HG03139 (cell line): ENCODE measurements around the gene NOB1.
"Not testable (repeated sequence)": the region's sequence is repeated elsewhere in the genome, so short reads cannot be mapped to it uniquely, and the experiment has no call there.

ENCODE experiments used
- ATAC-seq: cut with Tn5 transposase; IDR thresholded peaks from one replicate; pipeline ENCODE4 v1.9.1; 2021; ENCODE audit not compliant: unreplicated experiment

NOB1 gene

GRCh38 chr16:69761983-69762813, 7.5 kb upstream of the NOB1 start, which contains the start of gene WWP2:
TSS of gene WWP2 (plus strand) at chr16:69762332. CDS start at chr16:69787011, 24,679 bp downstream.
- ATAC-seq = peak; percentile 82

- ATAC-seq = not testable (repeated sequence)
Measured at GRCh38 chr16:69757375-69757774, 2.6 kb upstream of the NOB1 start.

- no peak for ATAC-seq
Measured at GRCh38 chr16:69756705-69757104, 2.0 kb upstream of the NOB1 start.

GRCh38 chr16:69754143-69754468, 620 bp downstream of the NOB1 start:
- no peak for ATAC-seq

- no peak for ATAC-seq
Measured at GRCh38 chr16:69748694-69749345, 5.9 kb downstream of the NOB1 start.

- ATAC-seq = no peak
Measured at GRCh38 chr16:69747115-69747514, 7.6 kb downstream of the NOB1 start.

- no peak for ATAC-seq
Measured at GRCh38 chr16:69745959-69746358, 8.8 kb downstream of the NOB1 start.

- no peak for ATAC-seq
Measured at GRCh38 chr16:69745232-69745612, 9.5 kb downstream of the NOB1 start.

- ATAC-seq = no peak
Measured at GRCh38 chr16:69744363-69745231, 10.1 kb downstream of the NOB1 start.

GRCh38 chr16:69741951-69742904, 12.5 kb downstream of the NOB1 start:
- ATAC-seq = no peak

GRCh38 chr16:69741519-69741918, 13.2 kb downstream of the NOB1 start:
- ATAC-seq = no peak

GRCh38 chr16:69732101-69732500, 22.6 kb downstream of the NOB1 start:
- no peak for ATAC-seq

- not testable (repeated sequence) for ATAC-seq
Measured at GRCh38 chr16:69731280-69731679, 23.4 kb downstream of the NOB1 start.

GRCh38 chr16:69729030-69729429, 25.7 kb downstream of the NOB1 start:
- ATAC-seq = not testable (repeated sequence)

- no peak for ATAC-seq
Measured at GRCh38 chr16:69727916-69728270, 26.8 kb downstream of the NOB1 start.

GRCh38 chr16:69726313-69727060, 28.2 kb downstream of the NOB1 start, which contains the start of gene NQO1:
TSS of gene NQO1 (minus strand) at chr16:69726560. CDS start at chr16:69726439, 121 bp downstream.
- ATAC-seq = peak; percentile 97

GRCh38 chr16:69725480-69726312, 29.0 kb downstream of the NOB1 start:
- no peak for ATAC-seq

GRCh38 chr16:69724981-69725479, 29.7 kb downstream of the NOB1 start:
- ATAC-seq = no peak
